DND-41 (cell line): ENCODE data around the gene INAFM2.

Experiments used
- ATAC-seq: fragments of 200-7000 bp; cut with Tn5 transposase; 3 replicates; pipeline ENCODE4 v1.9.1; 2021; ENCODE audit warnings: low read depth; ENCODE audit not compliant: insufficient read depth
- DNase-seq: peaks from one replicate; pipeline ENCODE4 v3.0.0-alpha.2; 2020
- H2AFZ ChIP-seq: 2 replicates; pipeline ENCODE4 v1.6.0; 2012; ENCODE audit warnings: low read depth, low read length
- H3K27ac ChIP-seq: 2 replicates; pipeline ENCODE4 v1.5.1; 2012; ENCODE audit warnings: low read length, inconsistent platforms
- H3K27me3 ChIP-seq: fragments of 200-600 bp; sonication (generic); 2 replicates; pipeline ENCODE4 v1.6.0; 2012; ENCODE audit warnings: low read length, mild to moderate bottlenecking, inconsistent platforms; ENCODE audit not compliant: insufficient read depth, poor library complexity
- H3K36me3 ChIP-seq: 2 replicates; pipeline ENCODE4 v1.5.1; 2012; ENCODE audit warnings: low read length, inconsistent platforms; ENCODE audit not compliant: insufficient read depth
- H3K4me1 ChIP-seq: 2 replicates; pipeline ENCODE4 v1.5.1; 2012; ENCODE audit warnings: mild to moderate bottlenecking, low read length; ENCODE audit not compliant: insufficient read depth
- H3K4me2 ChIP-seq: 2 replicates; pipeline ENCODE4 v1.6.0; 2012; ENCODE audit warnings: mild to moderate bottlenecking, moderate library complexity, low read length, inconsistent platforms; ENCODE audit not compliant: insufficient read depth
- H3K4me3 ChIP-seq, 2 experiments: fragments of 200-600 bp in 1 of 2; shearing (Covaris generic) in 1 of 2; 2 replicates each; pipeline ENCODE4 v1.5.1; 2012 to 2016; ENCODE audit warnings: inconsistent platforms in 2 of 2, low read length in 2 of 2, mild to moderate bottlenecking in 2 of 2, low read depth in 1 of 2, moderate library complexity in 1 of 2
- H3K79me2 ChIP-seq: 2 replicates; pipeline ENCODE4 v1.6.0; 2012; ENCODE audit warnings: low read length, inconsistent platforms; ENCODE audit not compliant: insufficient read depth
- H3K9ac ChIP-seq: 2 replicates; pipeline ENCODE4 v1.6.0; 2012; ENCODE audit warnings: low read depth, mild to moderate bottlenecking, inconsistent platforms, low read length, moderate library complexity
- H3K9me3 ChIP-seq: 2 replicates; pipeline ENCODE4 v1.5.1; 2012; ENCODE audit warnings: low read length, moderate library complexity, mild to moderate bottlenecking, inconsistent platforms; ENCODE audit not compliant: insufficient read depth, severe bottlenecking
- H4K20me1 ChIP-seq: 2 replicates; pipeline ENCODE4 v1.6.0; 2012; ENCODE audit warnings: low read length; ENCODE audit not compliant: insufficient read depth
- CTCF ChIP-seq: IDR thresholded peaks from 2 replicates; pipeline ENCODE4 v1.5.1; 2012; ENCODE audit warnings: borderline replicate concordance, low read length, moderate library complexity, mild to moderate bottlenecking; ENCODE audit not compliant: poor library complexity, severe bottlenecking; ENCODE audit errors: extremely low read depth
- EZH2 ChIP-seq: IDR thresholded peaks from 3 replicates; pipeline ENCODE4 v1.6.1; 2012; ENCODE audit warnings: borderline replicate concordance, low read depth, mild to moderate bottlenecking, moderate library complexity, low read length, inconsistent platforms; ENCODE audit not compliant: severe bottlenecking

The INAFM2 gene

GRCh38 chr15:40367371-40367685 lies 43.8 kb downstream of the INAFM2 start:
- ATAC-seq: no peak
- peak overlapping the region; percentile 100 for H3K4me2 ChIP-seq

GRCh38 chr15:40367686-40368611 lies 44.5 kb downstream of the INAFM2 start:
- H3K4me2 ChIP-seq: peak overlapping the region; percentile 100
- H4K20me1 ChIP-seq: no peaks in the 10 kb centered on the region
- H3K4me3 ChIP-seq: peak overlapping the region; percentile 29 to 74; a peak in 3 of 4 replicates
- peaks cover 18% of the 10 kb centered on the region for H3K4me1 ChIP-seq
- H3K9ac ChIP-seq: peak overlapping the region; percentile 67
- no peaks in the 10 kb centered on the region for H3K27me3 ChIP-seq
- ATAC-seq (peak; percentile 92), DNase-seq (peak; percentile 87)
- TF ChIP-seq CTCF (peak; percentile 83), EZH2 (no peak)
- no peaks in the 10 kb centered on the region for H3K9me3 ChIP-seq
- no peaks in the 10 kb centered on the region for H3K79me2 ChIP-seq
- peak overlapping the region; percentile 59; the same call in 1 of the 2 replicates for H3K27ac ChIP-seq
- H3K36me3 ChIP-seq: no peaks in the 10 kb centered on the region
- peak overlapping the region; percentile 97 for H2AFZ ChIP-seq

More at GRCh38 chr15:40367371-40367685, 43.8 kb downstream of the INAFM2 start:
- peak overlapping the region in 1 of 2 experiments; percentile 74; a peak in 2 of 4 replicates for H3K4me3 ChIP-seq
- H3K27ac ChIP-seq: no peak overlapping the region
- TF ChIP-seq CTCF (no peak), EZH2 (no peak)
- H3K4me1 ChIP-seq: peaks cover 18% of the 10 kb centered on the region
- no peaks in the 10 kb centered on the region for H3K27me3 ChIP-seq
- H4K20me1 ChIP-seq: no peaks in the 10 kb centered on the region
- H3K36me3 ChIP-seq: no peaks in the 10 kb centered on the region
- H3K9ac ChIP-seq: peak overlapping the region; percentile 67
- DNase-seq: no peak
- no peaks in the 10 kb centered on the region for H3K79me2 ChIP-seq
- no peaks in the 10 kb centered on the region for H3K9me3 ChIP-seq
- peak overlapping the region; percentile 97 for H2AFZ ChIP-seq

- Histone ChIP-seq H3K27me3 (no peaks in the 10 kb centered on the region), H4K20me1 (no peaks in the 10 kb centered on the region), H2AFZ (peak overlapping the region; percentile 91; the same call in 1 of the 2 replicates), H3K4me1 (peaks cover 18% of the 10 kb centered on the region), H3K9me3 (no peaks in the 10 kb centered on the region), H3K79me2 (no peaks in the 10 kb centered on the region), H3K4me2 (peak overlapping the region; percentile 100; the same call in 1 of the 2 replicates), H3K9ac (peak overlapping the region; percentile 67), H3K36me3 (no peaks in the 10 kb centered on the region), H3K27ac (no peak overlapping the region), H3K4me3 (no peak overlapping the region)
- no peak for ATAC-seq
- TF ChIP-seq CTCF (no peak), EZH2 (no peak)
- DNase-seq: no peak
Observed at GRCh38 chr15:40368719-40369473, 45.4 kb downstream of the INAFM2 start.
